Liver (tissue), 9 donors: ENCODE data around the gene CCDC30. TPM values are rescaled to one million over a fixed set of nuclear protein-coding genes. Genes with fewer than 3 reads are reported as not detected.

Experiments
- DNase-seq: peaks from one replicate; pipeline ENCODE4 v3.0.0-alpha.2; 2017; ENCODE audit warnings: low spot score
- H3K27ac ChIP-seq, 2 donors: one replicate each; pipeline ENCODE4 v1.7.0; 2013; ENCODE audit warnings: inconsistent platforms in 2 of 2, low read length in 2 of 2, control low read depth in 1 of 2, low read depth in 1 of 2, mild to moderate bottlenecking in 1 of 2
- H3K27me3 ChIP-seq, 4 donors: one replicate each; pipeline versions ENCODE4 v1.6.1 to v1.7.0; 2013; ENCODE audit warnings: low read length in 3 of 4, inconsistent platforms in 1 of 4, mild to moderate bottlenecking in 1 of 4, moderate library complexity in 1 of 4; ENCODE audit not compliant: control insufficient read depth in 4 of 4, insufficient read depth in 4 of 4
- H3K36me3 ChIP-seq, 4 donors: one replicate each; pipeline versions ENCODE4 v1.6.1 to v1.7.0; 2013; ENCODE audit warnings: low read length in 3 of 4, mild to moderate bottlenecking in 3 of 4, low read depth in 1 of 4, moderate library complexity in 1 of 4; ENCODE audit not compliant: control insufficient read depth in 4 of 4, insufficient read depth in 3 of 4
- H3K4me1 ChIP-seq, 4 donors: one replicate each; pipeline versions ENCODE4 v1.6.1 to v1.7.0; 2013; ENCODE audit warnings: low read length in 3 of 4, mild to moderate bottlenecking in 3 of 4, moderate library complexity in 1 of 4; ENCODE audit not compliant: control insufficient read depth in 4 of 4, insufficient read depth in 4 of 4
- H3K4me3 ChIP-seq, 3 donors: one replicate each; pipeline versions ENCODE4 v1.6.1 to v1.7.0; 2013; ENCODE audit warnings: low read length in 3 of 3, control low read depth in 1 of 3, low read depth in 1 of 3, mild to moderate bottlenecking in 1 of 3
- H3K9ac ChIP-seq, 2 donors: one replicate each; pipeline ENCODE4 v1.7.0; 2013; ENCODE audit warnings: low read length in 2 of 2, mild to moderate bottlenecking in 2 of 2, moderate library complexity in 2 of 2, control low read depth in 1 of 2, low read depth in 1 of 2
- H3K9me3 ChIP-seq, 4 donors: one replicate each; pipeline versions ENCODE4 v1.6.1 to v1.7.0; 2013; ENCODE audit warnings: low read length in 3 of 4; ENCODE audit not compliant: control insufficient read depth in 4 of 4
- EGR1 ChIP-seq, 2 donors: IDR thresholded peaks; 2 replicates each; pipeline ENCODE4 v1.6.1; 2016 to 2018; ENCODE audit warnings: antibody characterized with exemption in 2 of 2, low read depth in 2 of 2
- FOXA1 ChIP-seq: IDR thresholded peaks from 2 replicates; pipeline ENCODE4 v1.6.1; 2016; ENCODE audit warnings: antibody characterized with exemption
- FOXA2 ChIP-seq: IDR thresholded peaks from 2 replicates; pipeline ENCODE4 v1.6.1; 2016; ENCODE audit warnings: antibody characterized with exemption
- GABPA ChIP-seq, 2 donors: IDR thresholded peaks in 1 of 2; conservative IDR thresholded peaks in 1 of 2; 2 replicates each; pipeline ENCODE4 v1.6.1; 2016; ENCODE audit warnings: antibody characterized with exemption in 2 of 2, mild to moderate bottlenecking in 1 of 2, moderate library complexity in 1 of 2
- JUND ChIP-seq, 2 donors: IDR thresholded peaks; 2 replicates each; pipeline ENCODE4 v1.6.1; 2016; ENCODE audit warnings: antibody characterized with exemption in 2 of 2
- NR2F2 ChIP-seq: IDR thresholded peaks from 2 replicates; pipeline ENCODE4 v1.6.1; 2016; ENCODE audit warnings: antibody characterized with exemption
- RAD21 ChIP-seq, 2 donors: IDR thresholded peaks; 2 replicates each; pipeline ENCODE4 v1.6.1; 2016; ENCODE audit warnings: antibody characterized with exemption in 2 of 2, mild to moderate bottlenecking in 2 of 2
- TAF1 ChIP-seq: conservative IDR thresholded peaks from 2 replicates; pipeline ENCODE4 v1.6.1; 2016; ENCODE audit warnings: antibody characterized with exemption, mild to moderate bottlenecking
- YY1 ChIP-seq: IDR thresholded peaks from 2 replicates; pipeline ENCODE4 v1.6.1; 2016; ENCODE audit warnings: antibody characterized with exemption, mild to moderate bottlenecking
- WGBS: extraction: QIAGEN DNeasy Blood & Tissue Kit; methylation state at CpG from one replicate; pipeline ENCODE4 v1.1.7; 2013; 5-methylcytosine and 5-hydroxymethylcytosine counted together
- polyA plus RNA-seq, 2 donors: library from polyadenylated mRNA; stranded (reverse) in 1 of 2; unstranded in 1 of 2; fragments of 200-250 nt in 1 of 2; fragments of >200 nt in 1 of 2; fragmentation: Nextera tagmentation in 1 of 2; extraction: Ambion mirVana in 1 of 2; gene quantifications; one replicate each; pipeline versions ENCODE4 v1.2.1 to v1.2.3, GENCODE V29; 2013 to 2015
- total RNA-seq, 2 donors: library from RNA; depleted of rRNA; stranded (reverse); fragments of >200 nt; gene quantifications; one replicate each; pipeline ENCODE4 v1.2.3, GENCODE V29; 2014
- TF ChIP-seq, protein P1 (sequence below): IDR thresholded peaks from 2 replicates; pipeline ENCODE4 v1.6.1; 2016; ENCODE audit warnings: antibody characterized with exemption
- TF ChIP-seq, protein P2 (sequence below): IDR thresholded peaks from 2 replicates; pipeline ENCODE4 v1.6.1; 2016; ENCODE audit warnings: antibody characterized with exemption
- TF ChIP-seq, protein P3 (sequence below): IDR thresholded peaks from 2 replicates; pipeline ENCODE4 v1.6.1; 2016; ENCODE audit warnings: antibody characterized with exemption, mild to moderate bottlenecking
- donor health status: healthy.
- donor health status: healthy.
- donor health status: healthy.
- donor health status: healthy.
- donor health status: healthy.

The CCDC30 gene
- total and polyA plus RNA-seq, 4 donors = 0.07 to 2.0 (median 1.3) TPM

DNA sequence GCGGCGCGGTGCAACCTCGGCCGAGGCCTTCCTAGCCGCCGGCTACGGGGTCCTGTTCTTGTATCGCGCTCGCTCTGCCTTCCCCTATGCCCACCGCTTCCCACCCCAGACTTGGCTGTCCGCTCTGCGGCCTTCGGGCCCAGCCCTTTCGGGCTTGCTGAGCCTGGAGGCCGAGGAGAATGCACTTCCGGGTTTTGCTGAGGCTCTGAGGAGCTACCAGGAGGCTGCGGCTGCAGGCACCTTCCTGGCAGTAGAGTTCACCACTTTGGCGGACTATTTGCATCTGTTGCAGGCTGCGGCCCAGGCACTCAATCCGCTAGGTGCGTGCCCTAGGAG is 6.4 kb upstream of the CCDC30 start:
- peak overlapping the region; percentile 89 to 97 (median 89) for H3K4me3 ChIP-seq
- TF ChIP-seq TAF1 = peak; percentile 22
- TF ChIP-seq, protein P1, sequence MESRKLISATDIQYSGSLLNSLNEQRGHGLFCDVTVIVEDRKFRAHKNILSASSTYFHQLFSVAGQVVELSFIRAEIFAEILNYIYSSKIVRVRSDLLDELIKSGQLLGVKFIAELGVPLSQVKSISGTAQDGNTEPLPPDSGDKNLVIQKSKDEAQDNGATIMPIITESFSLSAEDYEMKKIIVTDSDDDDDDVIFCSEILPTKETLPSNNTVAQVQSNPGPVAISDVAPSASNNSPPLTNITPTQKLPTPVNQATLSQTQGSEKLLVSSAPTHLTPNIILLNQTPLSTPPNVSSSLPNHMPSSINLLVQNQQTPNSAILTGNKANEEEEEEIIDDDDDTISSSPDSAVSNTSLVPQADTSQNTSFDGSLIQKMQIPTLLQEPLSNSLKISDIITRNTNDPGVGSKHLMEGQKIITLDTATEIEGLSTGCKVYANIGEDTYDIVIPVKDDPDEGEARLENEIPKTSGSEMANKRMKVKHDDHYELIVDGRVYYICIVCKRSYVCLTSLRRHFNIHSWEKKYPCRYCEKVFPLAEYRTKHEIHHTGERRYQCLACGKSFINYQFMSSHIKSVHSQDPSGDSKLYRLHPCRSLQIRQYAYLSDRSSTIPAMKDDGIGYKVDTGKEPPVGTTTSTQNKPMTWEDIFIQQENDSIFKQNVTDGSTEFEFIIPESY = no peak
- peaks cover 4 to 30% (median 20%) of the 10 kb centered on the region in 4 donors for H3K4me1 ChIP-seq
- peak overlapping the region; percentile 9 to 76 for H3K9ac ChIP-seq
- WGBS = under 1% methylated on average over 23 of the region's 23 CpGs
- no peaks in the 10 kb centered on the region for H3K9me3 ChIP-seq
- no peaks in the 10 kb centered on the region for H3K27me3 ChIP-seq
- H3K27ac ChIP-seq = peak overlapping the region; percentile 96 to 98
- DNase-seq = no peak
- peaks cover 0 to 26% (median 20%) of the 10 kb centered on the region in 4 donors for H3K36me3 ChIP-seq

DNA sequence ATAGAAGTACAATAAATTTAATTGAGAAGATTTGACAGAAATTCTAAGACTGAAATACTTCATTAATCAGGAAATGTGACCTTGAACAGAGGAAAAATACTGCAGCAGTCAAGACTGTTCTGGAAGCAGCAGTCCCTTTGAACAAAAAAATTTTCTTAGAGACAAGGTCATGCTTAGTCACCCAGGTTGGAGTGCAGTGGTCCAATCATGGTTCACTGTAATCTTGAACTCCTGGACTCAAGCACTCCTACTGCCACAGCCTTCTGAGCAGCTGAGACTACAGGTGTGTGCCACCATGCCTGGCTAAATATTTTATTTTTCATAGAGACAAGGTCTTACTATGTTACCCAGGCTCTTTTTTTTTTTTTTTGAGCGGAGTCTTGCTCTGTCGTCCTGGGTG is 1.9 kb upstream of the CCDC30 start:
- Histone ChIP-seq H3K9ac (no peak overlapping the region), H3K9me3 (no peaks in the 10 kb centered on the region), H3K27ac (no peak overlapping the region), H3K27me3 (no peaks in the 10 kb centered on the region), H3K4me1 (peaks cover 3 to 27% (median 22%) of the 10 kb centered on the region in 4 donors), H3K36me3 (peaks cover 0 to 26% (median 20%) of the 10 kb centered on the region in 4 donors), H3K4me3 (no peak overlapping the region)
- WGBS = 83% methylated on average over 2 of the region's 2 CpGs
- no peak for DNase-seq
- TF ChIP-seq, protein P2, sequence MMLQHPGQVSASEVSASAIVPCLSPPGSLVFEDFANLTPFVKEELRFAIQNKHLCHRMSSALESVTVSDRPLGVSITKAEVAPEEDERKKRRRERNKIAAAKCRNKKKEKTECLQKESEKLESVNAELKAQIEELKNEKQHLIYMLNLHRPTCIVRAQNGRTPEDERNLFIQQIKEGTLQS = no peak
- TF ChIP-seq EGR1 (IDR thresholded peaks at IDR 0.05; ENCODE audit: low read depth in 2 of 2) (no peak), FOXA1 (no peak), NR2F2 (no peak), TAF1 (no peak), YY1 (no peak)
- TF ChIP-seq, protein P3, sequence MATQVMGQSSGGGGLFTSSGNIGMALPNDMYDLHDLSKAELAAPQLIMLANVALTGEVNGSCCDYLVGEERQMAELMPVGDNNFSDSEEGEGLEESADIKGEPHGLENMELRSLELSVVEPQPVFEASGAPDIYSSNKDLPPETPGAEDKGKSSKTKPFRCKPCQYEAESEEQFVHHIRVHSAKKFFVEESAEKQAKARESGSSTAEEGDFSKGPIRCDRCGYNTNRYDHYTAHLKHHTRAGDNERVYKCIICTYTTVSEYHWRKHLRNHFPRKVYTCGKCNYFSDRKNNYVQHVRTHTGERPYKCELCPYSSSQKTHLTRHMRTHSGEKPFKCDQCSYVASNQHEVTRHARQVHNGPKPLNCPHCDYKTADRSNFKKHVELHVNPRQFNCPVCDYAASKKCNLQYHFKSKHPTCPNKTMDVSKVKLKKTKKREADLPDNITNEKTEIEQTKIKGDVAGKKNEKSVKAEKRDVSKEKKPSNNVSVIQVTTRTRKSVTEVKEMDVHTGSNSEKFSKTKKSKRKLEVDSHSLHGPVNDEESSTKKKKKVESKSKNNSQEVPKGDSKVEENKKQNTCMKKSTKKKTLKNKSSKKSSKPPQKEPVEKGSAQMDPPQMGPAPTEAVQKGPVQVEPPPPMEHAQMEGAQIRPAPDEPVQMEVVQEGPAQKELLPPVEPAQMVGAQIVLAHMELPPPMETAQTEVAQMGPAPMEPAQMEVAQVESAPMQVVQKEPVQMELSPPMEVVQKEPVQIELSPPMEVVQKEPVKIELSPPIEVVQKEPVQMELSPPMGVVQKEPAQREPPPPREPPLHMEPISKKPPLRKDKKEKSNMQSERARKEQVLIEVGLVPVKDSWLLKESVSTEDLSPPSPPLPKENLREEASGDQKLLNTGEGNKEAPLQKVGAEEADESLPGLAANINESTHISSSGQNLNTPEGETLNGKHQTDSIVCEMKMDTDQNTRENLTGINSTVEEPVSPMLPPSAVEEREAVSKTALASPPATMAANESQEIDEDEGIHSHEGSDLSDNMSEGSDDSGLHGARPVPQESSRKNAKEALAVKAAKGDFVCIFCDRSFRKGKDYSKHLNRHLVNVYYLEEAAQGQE = no peak

DNA sequence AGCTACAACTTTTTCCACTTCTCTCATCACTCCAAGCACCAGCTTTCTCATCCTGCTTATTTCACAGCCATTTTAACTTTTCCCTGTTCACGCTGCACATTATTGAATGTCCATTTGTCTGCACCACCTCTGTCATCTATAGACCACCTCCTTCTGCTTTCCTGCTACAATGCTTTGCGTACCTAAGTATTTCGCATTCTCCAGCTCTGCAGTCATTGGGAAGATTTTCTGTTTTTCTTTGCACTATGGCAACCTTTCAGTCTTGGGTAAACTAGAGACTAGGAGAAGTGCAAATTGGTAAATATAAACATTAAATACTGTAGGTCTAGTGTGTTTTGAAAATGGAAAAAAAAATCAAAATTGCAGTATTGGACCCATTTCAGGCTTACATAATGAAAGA is 835 bp downstream of the CCDC30 start:
- Histone ChIP-seq H3K4me3 (peak overlapping the region; percentile 64 to 88 (median 73)), H3K27me3 (no peaks in the 10 kb centered on the region), H3K27ac (no peak overlapping the region), H3K9me3 (no peaks in the 10 kb centered on the region), H3K9ac (no peak overlapping the region), H3K4me1 (peaks cover 2 to 15% (median 11%) of the 10 kb centered on the region in 4 donors), H3K36me3 (peaks cover 0 to 18% (median 16%) of the 10 kb centered on the region in 4 donors)
- 81% methylated on average over 3 of the region's 3 CpGs for WGBS
- TF ChIP-seq, protein P1 = no peak
- TF ChIP-seq, protein P3 = no peak
- no peak for TF ChIP-seq JUND (IDR thresholded peaks at IDR 0.05)
- TF ChIP-seq GABPA (IDR thresholded peaks at IDR 0.05 in 1 of 2, conservative IDR thresholded peaks at IDR 0.05 in 1 of 2) = no peak
- TF ChIP-seq FOXA2 = no peak
- TF ChIP-seq RAD21 (IDR thresholded peaks at IDR 0.05) = no peak
- no peak for DNase-seq
